ENCODE results near the gene KCNG4.
"Not testable (repeated sequence)": the region's sequence is repeated elsewhere in the genome, so short reads cannot be mapped to it uniquely, and the experiment has no call there.

The KCNG4 gene

GRCh38 chr16:84225126-84225525 is 14.7 kb downstream of the KCNG4 start:
- H3K4me1 ChIP-seq (ENCODE audit: insufficient read depth, low read length): peaks cover 11% of the 10 kb centered on the region
- no peaks in the 10 kb centered on the region for H3K27me3 ChIP-seq (ENCODE audit: insufficient read depth, low read length)
- no peaks in the 10 kb centered on the region for H3K36me3 ChIP-seq (ENCODE audit: insufficient read depth, low read length)
- H3K4me3 ChIP-seq (ENCODE audit: low read length): no peak overlapping the region
- peaks cover 2% of the 10 kb centered on the region for H3K9me3 ChIP-seq (ENCODE audit: low read length)
- no peak overlapping the region for H2AFZ ChIP-seq (ENCODE audit: low read depth, low read length)

- Histone ChIP-seq H3K4me1 (ENCODE audit: insufficient read depth, low read length) (peaks cover 11% of the 10 kb centered on the region), H2AFZ (ENCODE audit: low read depth, low read length) (no peak overlapping the region), H3K27me3 (ENCODE audit: insufficient read depth, low read length) (no peaks in the 10 kb centered on the region), H3K36me3 (ENCODE audit: insufficient read depth, low read length) (no peaks in the 10 kb centered on the region), H3K4me3 (ENCODE audit: low read length) (no peak overlapping the region), H3K9me3 (ENCODE audit: low read length) (peaks cover 2% of the 10 kb centered on the region)
Measured at GRCh38 chr16:84224554-84224953, 15.3 kb downstream of the KCNG4 start.

- Histone ChIP-seq H3K9me3 (ENCODE audit: low read length) (peaks cover 2% of the 10 kb centered on the region), H3K4me1 (ENCODE audit: insufficient read depth, low read length) (peaks cover 9% of the 10 kb centered on the region), H2AFZ (ENCODE audit: low read depth, low read length) (no peak overlapping the region), H3K36me3 (ENCODE audit: insufficient read depth, low read length) (no peaks in the 10 kb centered on the region), H3K27me3 (ENCODE audit: insufficient read depth, low read length) (no peaks in the 10 kb centered on the region), H3K4me3 (ENCODE audit: low read length) (no peak overlapping the region)
Measured at GRCh38 chr16:84223456-84223855, 16.4 kb downstream of the KCNG4 start.

- peaks cover 3% of the 10 kb centered on the region for H3K4me1 ChIP-seq (ENCODE audit: insufficient read depth, low read length)
Measured at GRCh38 chr16:84220851-84221250, 19.0 kb downstream of the KCNG4 start.

GRCh38 chr16:84218956-84219355 is 20.9 kb downstream of the KCNG4 start:
- H3K4me1 ChIP-seq (ENCODE audit: insufficient read depth, low read length): peaks cover 3% of the 10 kb centered on the region
- no peak overlapping the region for H3K4me3 ChIP-seq (ENCODE audit: low read length)
- peaks cover 2% of the 10 kb centered on the region for H3K9me3 ChIP-seq (ENCODE audit: low read length)
- no peaks in the 10 kb centered on the region for H3K27me3 ChIP-seq (ENCODE audit: insufficient read depth, low read length)
- no peak overlapping the region for H2AFZ ChIP-seq (ENCODE audit: low read depth, low read length)
- H3K36me3 ChIP-seq (ENCODE audit: insufficient read depth, low read length): no peaks in the 10 kb centered on the region

More at GRCh38 chr16:84220851-84221250, 19.0 kb downstream of the KCNG4 start:
- no peak overlapping the region for H3K4me3 ChIP-seq (ENCODE audit: low read length)
- H2AFZ ChIP-seq (ENCODE audit: low read depth, low read length): no peak overlapping the region
- H3K9me3 ChIP-seq (ENCODE audit: low read length): peaks cover 2% of the 10 kb centered on the region
- no peaks in the 10 kb centered on the region for H3K27me3 ChIP-seq (ENCODE audit: insufficient read depth, low read length)
- no peaks in the 10 kb centered on the region for H3K36me3 ChIP-seq (ENCODE audit: insufficient read depth, low read length)

- Histone ChIP-seq H3K4me1 (ENCODE audit: insufficient read depth, low read length) (peaks cover 3% of the 10 kb centered on the region), H3K27me3 (ENCODE audit: insufficient read depth, low read length) (no peaks in the 10 kb centered on the region), H3K4me3 (ENCODE audit: low read length) (no peak overlapping the region), H3K36me3 (ENCODE audit: insufficient read depth, low read length) (no peaks in the 10 kb centered on the region), H2AFZ (ENCODE audit: low read depth, low read length) (no peak overlapping the region), H3K9me3 (ENCODE audit: low read length) (peaks cover 2% of the 10 kb centered on the region)
Measured at GRCh38 chr16:84218176-84218823, 21.5 kb downstream of the KCNG4 start.

- not testable (repeated sequence) for H3K36me3 ChIP-seq (ENCODE audit: insufficient read depth, low read length); H3K9me3 ChIP-seq (ENCODE audit: low read length); H3K4me1 ChIP-seq (ENCODE audit: insufficient read depth, low read length); H2AFZ ChIP-seq (ENCODE audit: low read depth, low read length); H3K27me3 ChIP-seq (ENCODE audit: insufficient read depth, low read length); H3K4me3 ChIP-seq (ENCODE audit: low read length)
Measured at GRCh38 chr16:84216144-84216543, 23.7 kb downstream of the KCNG4 start.

- H2AFZ ChIP-seq (ENCODE audit: low read depth, low read length): no peak overlapping the region
- no peaks in the 10 kb centered on the region for H3K36me3 ChIP-seq (ENCODE audit: insufficient read depth, low read length)
- H3K4me3 ChIP-seq (ENCODE audit: low read length): no peak overlapping the region
- H3K4me1 ChIP-seq (ENCODE audit: insufficient read depth, low read length): peaks cover 3% of the 10 kb centered on the region
- no peaks in the 10 kb centered on the region for H3K27me3 ChIP-seq (ENCODE audit: insufficient read depth, low read length)
- peaks cover 2% of the 10 kb centered on the region for H3K9me3 ChIP-seq (ENCODE audit: low read length)
Measured at GRCh38 chr16:84215531-84215930, 24.3 kb downstream of the KCNG4 start.

- H3K27me3 ChIP-seq (ENCODE audit: insufficient read depth, low read length): no peaks in the 10 kb centered on the region
- H2AFZ ChIP-seq (ENCODE audit: low read depth, low read length): no peak overlapping the region
- H3K36me3 ChIP-seq (ENCODE audit: insufficient read depth, low read length): no peaks in the 10 kb centered on the region
- peaks cover 3% of the 10 kb centered on the region for H3K4me1 ChIP-seq (ENCODE audit: insufficient read depth, low read length)
- no peak overlapping the region for H3K4me3 ChIP-seq (ENCODE audit: low read length)
- peaks cover 2% of the 10 kb centered on the region for H3K9me3 ChIP-seq (ENCODE audit: low read length)
Measured at GRCh38 chr16:84214451-84215066, 25.3 kb downstream of the KCNG4 start.

- no peaks in the 10 kb centered on the region for H3K36me3 ChIP-seq (ENCODE audit: insufficient read depth, low read length)
- H3K4me1 ChIP-seq (ENCODE audit: insufficient read depth, low read length): no peaks in the 10 kb centered on the region
- H3K9me3 ChIP-seq (ENCODE audit: low read length): peaks cover 2% of the 10 kb centered on the region
- peaks cover 4% of the 10 kb centered on the region for H3K27me3 ChIP-seq (ENCODE audit: insufficient read depth, low read length)
- H2AFZ ChIP-seq (ENCODE audit: low read depth, low read length): no peak overlapping the region
- H3K4me3 ChIP-seq (ENCODE audit: low read length): no peak overlapping the region
Measured at GRCh38 chr16:84212631-84213030, 27.2 kb downstream of the KCNG4 start.

- H3K4me3 ChIP-seq (ENCODE audit: low read length): no peak overlapping the region
- no peaks in the 10 kb centered on the region for H3K36me3 ChIP-seq (ENCODE audit: insufficient read depth, low read length)
- H3K27me3 ChIP-seq (ENCODE audit: insufficient read depth, low read length): peaks cover 4% of the 10 kb centered on the region
- peaks cover 2% of the 10 kb centered on the region for H3K9me3 ChIP-seq (ENCODE audit: low read length)
- no peak overlapping the region for H2AFZ ChIP-seq (ENCODE audit: low read depth, low read length)
- H3K4me1 ChIP-seq (ENCODE audit: insufficient read depth, low read length): no peaks in the 10 kb centered on the region
Measured at GRCh38 chr16:84212154-84212553, 27.7 kb downstream of the KCNG4 start.

- H3K27me3 ChIP-seq (ENCODE audit: insufficient read depth, low read length): peaks cover 10% of the 10 kb centered on the region
- no peak overlapping the region for H3K4me3 ChIP-seq (ENCODE audit: low read length)
- no peak overlapping the region for H2AFZ ChIP-seq (ENCODE audit: low read depth, low read length)
- H3K9me3 ChIP-seq (ENCODE audit: low read length): peaks cover 2% of the 10 kb centered on the region
- H3K4me1 ChIP-seq (ENCODE audit: insufficient read depth, low read length): no peaks in the 10 kb centered on the region
- no peaks in the 10 kb centered on the region for H3K36me3 ChIP-seq (ENCODE audit: insufficient read depth, low read length)
Measured at GRCh38 chr16:84209989-84210388, 29.8 kb downstream of the KCNG4 start.

- no peak overlapping the region for H3K4me3 ChIP-seq (ENCODE audit: low read length)
- H2AFZ ChIP-seq (ENCODE audit: low read depth, low read length): no peak overlapping the region
- H3K36me3 ChIP-seq (ENCODE audit: insufficient read depth, low read length): no peaks in the 10 kb centered on the region
- H3K4me1 ChIP-seq (ENCODE audit: insufficient read depth, low read length): no peaks in the 10 kb centered on the region
- H3K27me3 ChIP-seq (ENCODE audit: insufficient read depth, low read length): peaks cover 10% of the 10 kb centered on the region
- H3K9me3 ChIP-seq (ENCODE audit: low read length): peaks cover 2% of the 10 kb centered on the region
Measured at GRCh38 chr16:84207879-84208278, 31.9 kb downstream of the KCNG4 start.

- Histone ChIP-seq H3K36me3 (ENCODE audit: insufficient read depth, low read length) (no peaks in the 10 kb centered on the region), H2AFZ (ENCODE audit: low read depth, low read length) (no peak overlapping the region), H3K27me3 (ENCODE audit: insufficient read depth, low read length) (peaks cover 10% of the 10 kb centered on the region), H3K4me1 (ENCODE audit: insufficient read depth, low read length) (no peaks in the 10 kb centered on the region), H3K9me3 (ENCODE audit: low read length) (peaks cover 2% of the 10 kb centered on the region), H3K4me3 (ENCODE audit: low read length) (no peak overlapping the region)
Measured at GRCh38 chr16:84207251-84207650, 32.6 kb downstream of the KCNG4 start.

Measured in neuron (in vitro differentiated cells).